Activated T-cell treated with anti-CD3 and anti-CD28 coated beads, Interleukin-2, amount 50 U/mL, for 1 hour (primary cell): ENCODE data around the gene NOP16.
"Not testable (repeated sequence)": the region's sequence is repeated elsewhere in the genome, so short reads cannot be mapped to it uniquely, and the experiment has no call there.

ENCODE experiments used
- DNase-seq: peaks from one replicate; pipeline ENCODE4 v3.0.0-alpha.2; 2020

Gene NOP16

DNA sequence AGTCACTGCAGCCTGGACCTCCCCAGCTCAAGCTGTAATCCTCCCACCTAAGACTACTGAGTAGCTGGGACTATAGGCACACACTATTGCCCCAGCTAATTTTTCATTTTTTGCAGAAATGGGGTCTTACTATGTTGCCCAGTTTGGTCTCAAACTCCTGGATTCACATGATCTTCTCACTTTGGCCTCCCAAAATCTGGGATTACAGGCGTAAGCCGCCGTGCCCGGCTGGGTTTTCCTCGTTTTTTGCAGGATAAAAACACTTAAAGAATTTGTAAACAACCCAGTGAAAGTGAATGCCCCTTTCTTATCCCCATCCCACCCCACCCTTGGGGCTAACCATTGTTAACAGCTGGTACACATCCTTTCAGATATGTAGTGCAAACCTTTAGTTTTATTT lies 20.2 kb upstream of the NOP16 start:
- DNase-seq = no peak

DNA sequence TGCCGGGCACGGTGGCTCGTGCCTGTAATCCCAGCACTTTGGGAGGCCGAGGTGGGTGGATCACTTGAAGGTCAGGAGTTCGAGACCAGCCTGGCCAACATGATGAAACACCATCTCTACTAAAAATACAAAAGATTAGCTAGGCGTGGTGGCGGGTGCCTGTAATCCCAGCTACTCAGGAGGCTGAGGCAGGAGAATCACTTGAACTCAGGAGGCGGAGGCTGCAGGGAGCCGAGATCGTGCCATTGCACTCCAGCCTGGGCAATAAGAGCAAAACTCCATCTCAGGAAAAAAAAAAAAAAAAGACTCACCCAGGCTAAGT lies 19.8 kb upstream of the NOP16 start:
- DNase-seq = not testable (repeated sequence)

DNA sequence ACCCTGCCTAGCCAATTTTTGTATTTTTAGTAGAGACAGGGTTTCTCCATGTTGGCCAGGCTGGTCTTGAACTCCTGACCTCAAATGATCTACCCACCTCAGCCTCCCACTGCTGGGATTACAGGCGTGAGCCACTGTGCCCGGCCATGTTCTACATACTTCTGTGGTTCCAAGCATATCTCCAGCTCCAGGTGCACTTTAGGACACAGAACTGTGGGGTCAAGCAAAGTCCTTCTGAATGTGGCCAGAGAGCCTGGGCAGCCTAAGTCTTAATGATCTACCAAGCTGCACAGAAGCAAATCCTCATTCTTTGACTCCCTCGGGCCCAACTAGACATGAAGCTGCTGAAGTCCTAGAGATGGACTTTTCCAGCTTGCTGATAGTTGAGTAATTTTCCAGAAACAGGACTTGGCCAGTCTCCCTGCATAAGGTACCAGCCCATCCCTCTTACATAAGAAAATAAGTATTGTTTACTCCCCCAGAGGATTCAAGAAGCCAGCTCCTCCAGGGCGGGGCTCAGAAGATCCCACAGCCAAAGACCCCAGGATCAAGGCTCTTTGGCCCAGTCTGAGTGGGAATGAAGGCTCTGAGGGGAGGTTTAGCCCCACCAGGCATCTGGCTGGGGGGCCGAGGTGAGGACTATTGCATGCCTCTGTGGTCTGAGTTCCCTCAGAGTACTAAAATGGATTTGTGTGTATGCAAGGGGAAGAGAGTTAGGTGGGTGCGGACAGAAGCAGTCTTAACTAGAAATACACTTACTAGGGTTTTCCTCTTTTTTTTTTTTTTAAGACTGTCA lies 19.3 kb upstream of the NOP16 start:
- no peak for DNase-seq

DNA sequence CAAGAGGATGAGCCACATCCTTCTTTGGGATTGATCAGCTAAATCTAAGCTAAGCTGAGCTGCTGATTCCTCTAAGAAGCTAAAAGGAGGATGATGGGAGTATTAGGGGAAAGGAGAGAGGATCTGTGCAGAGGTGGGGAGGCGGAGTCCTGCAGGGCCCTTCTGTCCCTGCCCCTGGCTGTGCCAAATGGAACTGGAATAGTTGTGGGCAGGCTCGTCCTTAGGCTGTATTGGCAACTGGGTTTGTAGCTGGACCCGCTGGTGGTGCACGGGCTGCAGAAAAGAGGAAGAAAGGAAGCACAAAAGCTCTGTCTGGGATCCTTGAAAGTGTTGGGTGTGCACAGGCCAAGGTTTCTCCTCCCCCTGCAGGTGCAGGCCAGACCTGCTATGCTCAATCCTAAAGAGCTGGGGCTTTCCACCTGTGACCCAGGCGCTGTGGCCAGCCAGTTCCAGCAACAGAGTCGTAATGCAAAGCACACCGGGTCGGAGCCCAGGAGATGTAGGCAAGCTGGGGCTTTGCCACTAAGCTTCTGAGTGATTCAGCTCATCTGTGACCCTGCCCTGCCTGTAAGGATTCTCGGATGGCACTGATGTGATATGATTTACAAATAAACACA lies 18.1 kb upstream of the NOP16 start:
- no peak for DNase-seq

DNA sequence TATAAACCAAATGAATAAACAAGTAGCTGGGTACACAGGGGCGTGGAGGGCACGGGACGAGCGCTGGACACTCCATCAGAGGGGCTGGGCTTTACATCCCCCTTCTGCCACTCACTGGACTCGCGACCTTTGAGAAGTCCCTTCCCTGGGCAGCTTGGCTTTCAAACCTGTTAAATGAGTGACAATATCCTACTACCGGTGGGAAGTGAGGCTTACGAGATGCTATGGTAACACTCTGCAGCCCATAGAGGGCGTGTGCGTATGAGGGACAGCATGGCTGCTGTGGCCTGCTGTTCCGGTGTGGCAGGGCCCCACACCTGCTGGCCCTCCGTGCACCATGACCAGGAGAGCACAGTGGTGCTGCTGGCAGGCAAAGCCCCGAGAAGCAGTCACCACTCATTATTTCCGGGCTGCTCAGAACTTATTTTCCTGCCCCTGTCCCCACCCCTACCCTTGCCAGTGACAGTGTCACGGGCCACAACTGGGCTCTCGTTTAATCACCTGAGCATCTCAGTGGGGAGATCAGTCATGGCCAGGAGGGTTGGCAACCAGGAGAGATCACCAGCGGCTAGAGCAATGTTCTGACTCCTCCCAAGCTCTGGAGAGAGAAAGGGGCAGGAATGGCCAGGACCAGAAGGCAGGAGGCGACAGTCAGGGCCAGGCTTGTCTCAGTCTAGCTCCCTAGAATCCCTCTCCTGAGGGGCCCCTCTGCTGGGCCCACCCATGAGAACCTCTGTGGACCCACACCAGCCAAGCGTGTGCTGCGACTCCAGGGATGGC lies 17.4 kb upstream of the NOP16 start:
- DNase-seq = no peak

DNA sequence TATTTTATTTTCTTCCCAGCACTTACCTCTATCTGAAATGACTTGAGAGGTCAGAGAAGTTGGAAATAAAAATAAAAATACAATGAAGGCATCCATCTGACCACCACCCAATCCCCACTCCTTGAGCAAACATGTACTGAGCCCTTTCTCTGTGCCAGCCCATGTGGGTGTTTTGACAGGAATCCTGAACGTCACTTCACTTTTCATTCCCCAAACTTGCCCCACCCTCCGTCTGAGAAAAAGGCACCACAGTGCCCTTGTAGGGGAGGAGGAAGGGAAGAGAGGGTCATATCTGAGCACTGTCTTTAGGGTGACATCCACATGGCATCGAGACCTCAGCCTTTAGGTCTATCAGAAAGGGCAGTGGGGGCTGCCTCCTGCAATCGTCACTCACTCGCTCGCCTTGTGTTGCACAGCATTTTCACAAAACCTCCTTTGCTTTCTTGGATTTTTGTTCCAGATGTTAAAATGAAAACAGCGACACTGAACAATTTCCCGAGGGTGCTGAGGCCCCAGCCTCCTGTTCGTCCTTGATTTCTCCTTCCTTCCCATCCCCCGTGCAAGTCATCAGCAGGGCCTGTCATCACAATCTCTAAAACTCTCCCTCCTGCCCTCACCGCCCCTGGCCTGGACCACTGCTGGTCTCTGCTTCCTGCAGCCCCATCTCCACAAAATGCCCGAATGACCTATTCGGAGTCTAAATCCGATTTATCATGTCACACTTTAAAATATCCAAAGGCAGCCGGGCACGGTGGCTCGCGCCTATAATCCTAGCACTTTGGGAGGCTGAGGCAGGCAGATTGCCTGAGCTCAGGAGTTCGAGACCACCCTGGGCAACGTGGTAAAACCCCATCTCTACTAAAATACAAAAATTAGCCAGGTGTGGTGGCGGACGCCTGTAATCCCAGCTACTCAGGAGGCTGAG lies 13.1 kb upstream of the NOP16 start:
- DNase-seq = no peak

DNA sequence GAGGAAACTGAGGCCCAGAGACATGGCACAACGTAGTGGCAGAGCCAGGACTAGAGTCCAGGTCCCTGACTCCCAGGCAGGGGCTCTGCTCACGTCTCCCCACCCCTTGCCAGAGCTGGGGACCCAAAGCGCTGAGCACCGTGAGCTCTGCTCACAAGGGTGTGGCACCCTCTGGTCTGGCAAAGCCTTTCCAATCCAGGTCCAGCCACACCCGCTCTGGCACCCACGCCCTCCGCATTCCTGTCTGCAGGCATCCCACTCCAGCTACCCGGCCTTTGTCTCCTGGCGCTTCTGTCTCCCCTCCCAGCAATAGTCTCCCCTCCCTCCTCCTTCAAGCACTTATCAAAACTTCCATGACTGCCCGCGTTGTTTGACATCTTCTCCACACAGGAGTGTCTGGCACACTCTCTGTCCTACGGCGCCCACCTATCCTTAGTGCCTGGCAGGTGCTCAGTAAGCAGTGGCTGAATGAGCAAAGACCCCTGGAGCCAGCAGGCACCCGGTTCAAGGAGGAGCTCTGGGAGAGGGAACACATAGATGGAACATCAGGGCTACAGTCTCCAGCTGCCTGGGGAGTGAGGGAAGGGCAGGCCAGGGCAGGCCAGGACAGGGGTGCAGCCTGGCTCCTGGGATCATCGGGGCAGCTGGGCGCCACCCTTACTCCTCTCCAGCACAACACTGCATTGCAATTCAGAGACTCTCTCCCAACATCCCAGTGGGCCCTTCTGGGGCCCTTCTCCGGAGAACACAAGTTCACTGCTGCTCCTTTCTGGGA lies 12.2 kb upstream of the NOP16 start:
- DNase-seq = no peak

DNA sequence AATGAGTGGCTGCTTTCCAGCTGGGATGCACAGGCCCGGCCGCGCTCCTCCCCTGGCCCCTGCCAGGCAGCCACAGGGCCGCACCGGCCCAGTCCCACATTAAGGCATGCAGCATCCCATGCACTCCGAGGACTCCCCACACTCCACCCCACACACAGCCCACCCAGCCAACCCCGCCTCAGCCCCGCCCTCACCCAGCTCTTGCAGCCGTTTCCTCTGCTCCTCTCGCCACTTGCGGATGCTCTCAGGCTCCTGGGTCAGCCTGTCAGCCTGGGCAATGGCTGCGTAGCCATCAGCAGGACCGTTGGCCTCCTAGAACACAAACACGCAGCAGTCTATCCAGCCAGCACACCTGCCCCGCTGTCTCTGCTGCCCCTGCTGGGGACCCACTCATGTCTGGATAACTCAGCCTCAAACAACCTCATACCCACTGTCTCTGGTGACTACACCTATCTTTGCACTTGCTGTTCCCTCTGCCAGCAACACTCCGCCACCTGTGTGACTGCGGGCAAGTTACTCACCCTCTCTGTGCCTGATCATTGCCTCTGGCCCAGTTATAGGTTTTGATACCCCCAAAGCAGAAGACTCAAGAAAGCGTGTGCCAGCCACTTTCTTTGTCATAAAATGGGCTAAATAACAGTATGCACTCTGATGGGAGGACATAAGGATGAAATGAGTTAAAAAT lies 9.5 kb upstream of the NOP16 start:
- no peak for DNase-seq

DNA sequence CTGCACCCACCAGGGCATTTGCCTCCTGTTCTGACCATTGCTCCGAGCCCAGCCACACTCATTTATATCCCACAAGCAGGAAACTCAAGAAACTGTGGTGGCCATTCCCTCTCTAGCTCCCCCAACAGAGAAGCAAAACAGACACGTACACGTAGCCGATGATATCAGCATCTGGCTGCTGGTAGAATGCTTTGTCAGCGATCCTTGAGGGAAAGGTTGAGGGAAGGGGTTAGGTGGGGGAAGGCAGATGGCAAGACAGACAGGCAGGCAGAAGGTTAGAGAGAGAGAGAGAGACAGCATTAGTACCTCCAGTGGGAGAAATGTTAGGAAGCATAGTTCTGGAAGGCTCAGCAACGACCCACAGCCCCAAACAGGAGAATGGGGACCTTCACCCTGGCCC lies 7.9 kb upstream of the NOP16 start:
- no peak for DNase-seq

DNA sequence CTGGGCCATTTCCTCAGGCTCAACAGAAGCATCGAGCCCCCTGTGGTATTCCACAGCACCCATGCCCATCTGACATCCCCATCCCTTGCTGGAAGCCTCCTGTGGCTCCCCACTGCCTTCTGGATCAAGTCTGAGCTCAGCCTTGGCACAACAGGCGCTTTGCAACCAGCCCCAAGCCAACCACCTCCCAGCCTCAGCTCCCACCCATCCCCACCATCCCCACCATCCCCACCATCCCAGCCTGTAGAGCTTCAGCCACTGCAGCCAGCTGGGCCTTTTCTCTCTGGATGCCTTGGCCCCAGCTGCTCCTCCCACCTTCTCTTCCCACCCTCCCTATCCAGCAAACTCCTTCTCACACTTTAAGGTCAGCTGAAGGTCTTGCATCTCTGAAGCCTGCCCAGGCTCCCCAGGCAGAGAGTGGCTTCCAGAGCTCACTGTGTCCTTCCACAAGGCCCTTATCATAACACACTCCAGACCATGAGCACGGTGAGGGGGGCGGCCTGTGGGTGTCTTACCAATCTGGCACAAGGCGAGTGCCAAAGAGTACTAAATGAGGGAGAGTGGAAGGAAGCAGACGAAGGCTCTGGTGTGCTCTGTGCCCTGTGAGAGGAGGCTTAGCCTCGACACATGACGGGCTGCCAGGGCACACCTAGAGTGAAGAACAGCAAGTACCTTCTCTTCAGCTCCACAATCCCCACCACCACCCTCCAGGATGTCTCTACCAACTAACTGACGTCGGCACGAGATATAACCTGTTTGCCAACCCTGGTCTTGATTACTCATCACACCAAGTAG lies 6.7 kb upstream of the NOP16 start:
- no peak for DNase-seq

DNA sequence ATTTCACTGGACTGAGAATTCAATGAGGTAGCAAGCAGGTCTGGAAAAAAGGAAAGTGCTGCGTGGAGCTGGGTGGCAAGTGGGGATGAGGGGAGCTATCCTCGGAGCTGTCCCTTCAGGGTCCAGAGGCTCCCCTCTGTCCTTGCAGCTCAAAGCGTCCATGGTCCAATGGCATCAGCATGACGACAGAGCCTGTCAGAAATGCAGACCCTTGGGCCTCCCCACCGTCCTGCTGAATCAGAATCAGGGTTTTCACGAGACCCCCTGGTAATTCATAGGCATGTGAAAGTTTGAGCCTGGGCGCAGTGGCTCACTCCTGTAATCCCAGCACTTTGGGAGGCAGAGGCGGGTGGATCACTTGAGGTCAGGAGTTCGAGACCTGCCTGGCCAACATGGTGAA lies 5.7 kb upstream of the NOP16 start:
- no peak for DNase-seq

DNA sequence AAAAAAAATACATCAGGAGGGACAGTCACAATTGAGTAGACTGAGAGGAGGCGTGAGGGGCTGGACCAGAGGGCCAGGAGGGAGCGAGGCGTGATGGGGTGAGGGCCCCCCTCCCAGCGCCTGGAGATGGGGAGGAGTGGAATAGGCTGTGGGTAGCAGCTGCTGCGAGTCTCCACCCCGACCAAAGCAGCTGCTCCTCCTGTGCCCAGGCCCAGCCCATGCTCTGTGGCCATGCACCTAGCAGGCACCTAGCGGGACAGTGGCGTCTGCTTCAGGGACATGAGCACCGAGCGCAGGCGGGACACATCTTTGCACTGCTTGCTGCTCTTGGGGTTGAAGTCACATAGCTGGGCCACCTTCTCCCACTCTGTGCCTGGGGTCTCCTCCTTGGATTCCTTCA lies 4.1 kb upstream of the NOP16 start:
- DNase-seq = no peak

DNA sequence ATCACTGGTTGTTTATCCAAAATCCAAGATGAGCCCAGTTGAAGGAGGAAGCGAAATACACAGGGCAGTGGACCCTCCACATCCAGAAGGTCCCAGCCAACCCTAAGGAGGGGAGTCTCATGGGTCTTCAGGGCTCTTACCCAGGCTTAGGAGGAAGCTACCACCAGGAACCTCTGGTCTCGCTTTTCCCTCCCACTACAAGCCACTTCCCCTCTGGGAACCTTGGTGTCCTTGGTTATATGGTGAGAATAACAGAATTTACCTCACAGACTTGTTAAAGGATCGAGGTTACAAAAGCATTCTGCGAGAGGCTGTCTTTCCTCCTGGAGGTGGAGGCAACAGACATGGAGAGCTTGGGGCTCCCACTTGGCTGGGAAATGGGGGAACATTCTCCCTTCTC lies 3.6 kb upstream of the NOP16 start:
- no peak for DNase-seq

DNA sequence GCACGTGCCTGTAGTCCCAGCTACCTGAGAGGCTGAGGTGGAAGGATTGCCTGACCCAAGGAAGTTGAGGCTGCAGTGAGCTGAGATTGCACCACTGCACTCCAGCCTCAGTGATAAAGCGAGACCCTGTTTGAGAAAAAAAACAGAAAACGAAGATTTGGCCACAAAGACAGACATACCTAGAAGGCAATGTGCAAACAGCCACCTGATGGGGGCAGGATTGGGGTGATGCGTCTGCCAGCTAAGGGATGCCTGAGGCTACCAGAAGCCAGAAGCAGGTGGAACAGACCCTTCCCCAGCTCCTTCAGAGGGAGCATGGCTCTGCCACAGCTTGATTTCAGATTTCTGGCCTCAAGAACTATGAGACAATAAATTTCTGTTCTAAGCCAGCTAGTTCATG lies 3.1 kb upstream of the NOP16 start:
- no peak for DNase-seq

DNA sequence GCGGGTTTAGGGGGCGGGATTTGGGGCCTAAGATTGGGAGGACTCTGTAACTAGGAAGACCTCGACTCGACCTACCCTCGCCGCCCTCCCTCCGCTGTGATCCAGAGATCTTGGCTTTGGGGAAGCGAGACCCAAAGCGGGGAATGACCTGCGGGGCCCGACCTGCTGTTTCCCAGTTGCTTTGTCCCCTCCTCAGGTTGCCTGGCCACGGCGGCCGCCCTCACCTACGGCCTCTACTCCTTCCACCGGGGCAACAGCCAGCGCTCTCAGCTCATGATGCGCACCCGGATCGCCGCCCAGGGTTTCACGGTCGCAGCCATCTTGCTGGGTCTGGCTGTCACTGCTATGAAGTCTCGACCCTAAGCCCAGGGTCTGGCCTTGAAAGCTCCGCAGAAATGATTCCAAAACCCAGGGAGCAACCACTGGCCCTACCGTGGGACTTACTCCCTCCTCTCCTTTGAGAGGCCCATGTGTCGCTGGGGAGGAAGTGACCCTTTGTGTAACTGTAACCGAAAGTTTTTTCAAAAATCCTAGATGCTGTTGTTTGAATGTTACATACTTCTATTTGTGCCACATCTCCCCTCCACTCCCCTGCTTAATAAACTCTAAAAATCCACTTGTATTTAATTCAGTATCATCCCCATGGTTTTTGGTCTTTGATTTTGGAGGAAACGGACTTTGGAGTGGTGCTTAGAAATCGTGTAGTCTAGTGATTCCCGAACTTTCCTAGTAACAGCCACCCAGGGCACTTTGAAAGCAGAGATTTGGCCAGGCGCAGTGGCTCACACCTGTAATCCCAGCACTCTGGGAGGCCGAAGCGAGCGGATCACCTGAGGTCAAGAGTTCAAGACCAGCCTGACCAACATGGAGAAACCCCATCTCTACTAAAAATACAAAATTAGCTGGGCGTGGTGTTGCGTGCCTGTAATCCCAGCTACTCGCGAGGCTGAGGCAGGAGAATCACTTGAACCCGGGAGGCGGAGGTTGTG lies 1.0 kb upstream of the NOP16 start:
- no peak for DNase-seq

DNA sequence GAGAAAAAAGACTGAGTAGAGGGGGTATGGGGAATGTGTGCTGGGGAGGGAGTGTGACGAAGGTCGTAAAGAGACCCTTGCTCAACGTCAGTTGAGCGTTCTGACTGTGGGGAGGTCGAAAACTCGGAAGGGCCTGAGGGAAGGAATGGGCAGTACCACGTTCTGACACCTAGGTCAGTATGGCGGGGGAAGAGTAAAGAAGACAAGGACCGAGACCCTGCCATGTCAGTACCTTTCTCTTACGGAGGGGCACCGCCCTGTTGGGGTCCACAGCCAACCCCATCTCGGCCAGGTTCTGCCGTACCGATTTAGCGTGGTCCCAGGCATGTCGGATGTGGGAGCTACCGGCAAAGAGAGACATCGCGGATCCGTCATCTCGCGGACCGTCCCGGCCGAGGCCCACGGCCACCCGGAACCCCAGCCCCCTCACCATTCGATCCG lies 375 bp downstream of the NOP16 start:
- DNase-seq = no peak

DNA sequence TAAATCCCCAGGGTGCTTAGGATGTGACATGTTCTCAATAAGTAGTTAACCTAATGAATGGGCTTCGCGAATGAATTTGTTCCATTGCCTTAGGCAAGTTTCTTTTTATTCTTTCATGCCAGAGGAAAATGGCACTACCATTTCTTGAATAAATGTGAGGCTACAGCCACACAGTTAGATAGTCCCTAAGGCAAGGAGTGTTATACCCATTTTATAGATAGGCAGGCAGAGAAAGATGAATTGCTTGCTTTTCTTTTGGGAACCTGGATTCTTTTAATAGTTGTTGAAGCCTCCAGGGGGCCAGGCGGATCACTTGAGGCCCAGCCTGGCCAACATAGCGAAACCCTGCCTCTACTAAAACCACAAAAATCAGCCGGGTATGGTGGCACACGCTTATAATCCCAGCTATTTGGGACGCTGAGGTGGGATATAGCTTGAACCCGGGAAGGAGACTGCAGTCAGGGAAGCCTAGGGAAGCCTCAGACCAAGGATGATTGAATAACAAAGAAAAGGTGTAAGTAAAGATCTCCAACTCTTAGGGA lies 943 bp downstream of the NOP16 start:
- DNase-seq = no peak

DNA sequence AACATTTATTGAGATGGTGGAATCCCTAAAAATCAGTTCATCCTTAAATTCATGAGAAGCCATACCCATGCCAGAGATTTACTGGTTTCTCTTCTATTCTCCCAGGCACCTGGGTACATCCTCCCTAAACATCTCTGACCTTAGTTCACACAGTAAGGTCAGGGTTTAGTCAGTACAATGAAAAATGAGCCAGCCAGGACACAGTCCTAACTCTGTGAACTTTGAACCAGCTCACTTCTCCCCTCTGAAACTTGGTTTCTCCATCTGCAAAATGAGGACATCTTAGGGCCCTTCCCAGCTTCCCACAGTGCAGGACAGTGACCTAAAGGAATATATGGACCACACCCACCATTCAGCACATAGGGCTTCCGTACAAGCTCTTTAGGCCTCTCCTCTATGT lies 1.9 kb downstream of the NOP16 start:
- no peak for DNase-seq

DNA sequence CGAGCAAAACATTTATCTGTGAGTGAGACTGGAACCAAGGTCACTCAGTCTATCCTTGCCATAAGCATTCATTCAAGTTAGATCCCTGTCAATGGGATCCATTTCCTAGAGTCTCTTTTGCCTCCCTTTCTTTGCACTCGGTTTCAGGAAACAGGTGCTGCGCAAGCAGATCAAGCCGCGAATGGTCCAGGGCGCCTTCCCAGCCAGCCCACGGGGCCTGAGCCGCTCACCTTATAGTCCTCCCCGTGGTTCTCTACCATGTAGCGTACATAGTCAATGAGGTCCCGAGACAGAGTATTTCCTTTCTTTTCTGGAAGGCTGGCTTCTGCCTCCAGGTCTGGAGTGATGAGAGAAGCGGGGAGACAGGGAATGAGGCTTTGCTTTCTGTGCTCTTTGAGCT lies 3.4 kb downstream of the NOP16 start:
- DNase-seq = no peak
